Parietal lobe (tissue), 2 donors: ENCODE data around the gene FBXL19. TPM values are rescaled to one million over a fixed set of nuclear protein-coding genes. Genes with fewer than 3 reads are reported as not detected.

Source experiments
- small RNA-seq: library from RNA; depleted of rRNA; stranded (forward); fragments of <200 nt; gene quantifications from one replicate; pipeline ENCODE3, GENCODE V24; 2014; ENCODE audit warnings: low replicate concordance
- total RNA-seq: library from RNA; depleted of rRNA; stranded (reverse); fragments of >200 nt; gene quantifications from one replicate; pipeline ENCODE4 v1.2.3, GENCODE V29; 2014

Gene FBXL19, protein sequence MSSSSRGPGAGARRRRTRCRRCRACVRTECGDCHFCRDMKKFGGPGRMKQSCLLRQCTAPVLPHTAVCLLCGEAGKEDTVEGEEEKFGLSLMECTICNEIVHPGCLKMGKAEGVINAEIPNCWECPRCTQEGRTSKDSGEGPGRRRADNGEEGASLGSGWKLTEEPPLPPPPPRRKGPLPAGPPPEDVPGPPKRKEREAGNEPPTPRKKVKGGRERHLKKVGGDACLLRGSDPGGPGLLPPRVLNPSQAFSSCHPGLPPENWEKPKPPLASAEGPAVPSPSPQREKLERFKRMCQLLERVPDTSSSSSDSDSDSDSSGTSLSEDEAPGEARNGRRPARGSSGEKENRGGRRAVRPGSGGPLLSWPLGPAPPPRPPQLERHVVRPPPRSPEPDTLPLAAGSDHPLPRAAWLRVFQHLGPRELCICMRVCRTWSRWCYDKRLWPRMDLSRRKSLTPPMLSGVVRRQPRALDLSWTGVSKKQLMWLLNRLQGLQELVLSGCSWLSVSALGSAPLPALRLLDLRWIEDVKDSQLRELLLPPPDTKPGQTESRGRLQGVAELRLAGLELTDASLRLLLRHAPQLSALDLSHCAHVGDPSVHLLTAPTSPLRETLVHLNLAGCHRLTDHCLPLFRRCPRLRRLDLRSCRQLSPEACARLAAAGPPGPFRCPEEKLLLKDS
- total RNA-seq = 45.4 TPM

DNA sequence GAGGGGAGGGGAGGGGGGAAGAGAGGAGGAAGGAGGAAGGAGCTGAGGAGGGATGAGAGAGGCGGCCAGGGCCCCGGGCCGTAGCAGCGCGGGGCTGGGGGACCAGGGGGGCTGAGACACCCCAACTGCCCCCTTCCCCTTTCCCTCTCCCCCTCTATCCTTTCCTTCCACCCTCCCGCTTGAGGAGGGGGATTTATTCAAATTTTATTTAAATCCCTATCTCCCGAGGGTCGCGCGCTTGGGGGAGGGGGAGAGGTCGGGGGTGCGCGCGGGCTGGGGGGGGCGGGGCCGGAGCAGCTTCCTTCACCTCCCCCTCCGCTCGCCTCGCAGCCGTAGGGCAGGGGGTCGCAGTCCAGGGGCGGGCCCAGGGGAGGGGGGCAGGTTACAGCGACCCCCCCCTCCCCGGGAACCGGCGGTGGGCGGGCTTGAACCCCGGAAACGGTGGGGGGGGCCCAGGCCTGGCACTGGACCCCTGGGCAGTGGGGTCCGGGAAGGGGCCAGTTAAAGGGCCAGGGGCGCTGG lies at the start of gene FBXL19:
TSS of gene FBXL19 (plus strand) at position 19 of the 522 bp plus-strand sequence. CDS start 2,183 bp downstream, outside the sequence.

DNA sequence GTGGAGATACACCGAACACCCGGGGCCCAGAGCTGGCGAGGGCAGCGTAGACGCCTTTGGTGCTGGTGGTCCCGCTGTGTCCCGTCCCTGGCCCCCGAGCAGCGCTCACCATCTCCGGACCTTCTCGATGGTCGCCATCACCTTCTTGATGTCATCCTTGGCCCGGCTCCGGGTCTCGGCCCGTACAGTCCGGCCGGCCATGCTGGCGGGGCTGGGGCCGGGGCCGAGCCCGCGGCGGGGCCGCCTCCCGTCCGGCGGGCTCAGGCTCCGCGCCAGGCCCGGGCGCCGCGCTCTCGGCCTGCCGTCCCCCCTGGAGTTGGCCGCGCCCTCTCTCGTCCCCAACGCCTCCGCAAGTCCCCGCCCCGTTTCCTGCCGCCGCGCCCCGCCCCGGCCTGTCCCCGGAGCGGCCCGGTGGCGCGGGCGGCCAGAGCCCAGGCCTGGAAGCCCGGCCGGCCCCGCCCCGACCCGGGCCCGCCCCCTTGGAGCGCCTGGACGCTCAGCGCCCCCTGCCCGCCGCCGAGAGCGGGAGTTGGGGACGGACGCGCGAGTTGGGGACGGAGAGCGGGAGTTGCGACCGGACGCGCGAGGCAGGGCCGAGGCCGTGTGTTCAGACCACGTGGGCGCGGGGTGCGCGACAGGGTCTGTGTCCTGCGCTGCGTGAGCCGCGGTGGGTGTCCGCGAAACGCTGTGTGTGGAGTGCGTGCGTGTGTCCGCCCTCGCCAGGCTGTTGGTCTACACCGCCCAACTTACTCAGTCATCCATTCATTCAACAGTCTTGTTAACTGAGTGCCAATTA lies 29.4 kb upstream of the FBXL19 start, which contains the start of gene BCL7C:
TSS of gene BCL7C (minus strand) at position 334 of the 796 bp plus-strand sequence. CDS start at position 201, 133 bp downstream.

DNA sequence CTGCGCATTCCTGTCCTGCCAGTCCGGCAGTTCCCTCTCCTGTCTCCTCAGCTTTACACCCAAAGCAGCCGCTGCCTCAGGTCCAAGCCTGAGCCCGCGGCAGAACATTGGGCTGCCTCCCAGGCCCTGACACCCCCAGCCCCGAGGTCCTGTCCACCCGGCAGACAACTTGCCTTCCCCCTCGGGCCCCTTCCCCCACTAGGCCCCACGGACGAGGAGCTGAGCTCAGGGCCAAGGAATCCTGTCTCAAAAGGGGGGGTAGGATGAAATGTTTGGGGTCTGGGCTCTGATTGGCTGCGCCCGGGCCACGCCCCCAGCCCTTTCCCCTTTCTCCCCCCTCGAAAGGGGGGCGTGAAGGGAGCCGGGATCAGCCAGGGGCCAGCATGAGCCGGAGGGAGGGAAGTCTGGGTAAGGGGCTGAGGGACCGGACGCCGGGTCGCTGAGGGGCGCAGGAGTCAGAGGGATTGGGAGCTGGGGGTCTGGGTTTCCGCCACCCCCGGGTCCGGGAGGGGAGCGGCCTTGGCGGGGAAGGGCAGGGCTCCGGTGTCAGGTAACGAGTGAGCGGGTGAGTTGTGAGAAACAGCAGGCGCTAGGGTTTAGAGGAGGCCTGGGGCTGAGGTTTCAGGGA lies 27.0 kb upstream of the FBXL19 start, which contains the start of gene CTF1:
TSS of gene CTF1 (plus strand) at position 354 of the 628 bp plus-strand sequence. CDS start at position 384, 30 bp downstream.

DNA sequence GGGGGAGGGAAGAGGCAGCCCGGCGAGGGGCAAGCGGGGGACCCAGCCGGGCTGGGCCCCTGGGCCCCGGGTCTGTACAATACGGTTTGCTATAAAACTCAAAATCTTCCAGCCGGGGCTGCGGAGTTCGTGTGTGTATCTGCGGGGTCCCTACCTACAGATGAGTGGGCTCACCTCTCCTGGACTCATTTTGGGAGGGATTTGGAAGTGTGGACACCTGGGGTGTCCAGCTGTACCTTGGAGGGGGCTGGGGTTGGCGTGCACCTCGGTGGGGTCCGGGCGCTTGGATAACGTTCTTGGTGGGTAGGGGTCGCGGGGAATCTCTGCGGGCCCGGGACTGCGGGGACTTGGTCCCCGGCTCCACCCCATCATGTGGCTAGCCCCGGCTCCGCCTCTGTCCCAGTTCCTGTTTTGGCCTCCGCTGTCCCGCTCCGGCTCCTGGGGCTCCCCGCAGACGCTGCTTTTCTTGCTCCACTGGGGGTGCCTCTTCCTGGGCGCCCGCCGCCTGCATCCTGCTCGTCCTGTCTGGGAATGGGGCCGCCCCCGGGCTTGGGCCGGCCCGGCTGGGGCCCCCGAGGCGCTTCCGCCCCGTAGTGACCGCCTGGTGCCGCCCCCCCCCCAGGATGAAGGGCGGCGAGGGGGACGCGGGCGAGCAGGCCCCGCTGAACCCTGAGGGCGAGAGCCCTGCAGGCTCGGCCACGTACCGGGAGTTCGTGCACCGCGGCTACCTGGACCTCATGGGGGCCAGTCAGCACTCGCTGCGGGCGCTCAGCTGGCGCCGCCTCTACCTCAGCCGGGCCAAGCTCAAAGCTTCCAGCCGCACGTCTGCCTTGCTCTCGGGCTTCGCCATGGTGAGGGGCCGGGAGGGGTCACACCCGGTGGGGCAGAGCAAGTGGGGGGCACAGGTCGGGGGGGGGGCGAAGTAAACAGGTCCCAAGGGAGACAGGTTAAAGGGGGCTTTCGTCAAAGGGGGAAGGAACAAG lies 25.6 kb downstream of the FBXL19 start, which contains the start of gene ORAI3:
TSS of gene ORAI3 (plus strand) at position 402 of the 983 bp plus-strand sequence. CDS start at position 624, 222 bp downstream.

DNA sequence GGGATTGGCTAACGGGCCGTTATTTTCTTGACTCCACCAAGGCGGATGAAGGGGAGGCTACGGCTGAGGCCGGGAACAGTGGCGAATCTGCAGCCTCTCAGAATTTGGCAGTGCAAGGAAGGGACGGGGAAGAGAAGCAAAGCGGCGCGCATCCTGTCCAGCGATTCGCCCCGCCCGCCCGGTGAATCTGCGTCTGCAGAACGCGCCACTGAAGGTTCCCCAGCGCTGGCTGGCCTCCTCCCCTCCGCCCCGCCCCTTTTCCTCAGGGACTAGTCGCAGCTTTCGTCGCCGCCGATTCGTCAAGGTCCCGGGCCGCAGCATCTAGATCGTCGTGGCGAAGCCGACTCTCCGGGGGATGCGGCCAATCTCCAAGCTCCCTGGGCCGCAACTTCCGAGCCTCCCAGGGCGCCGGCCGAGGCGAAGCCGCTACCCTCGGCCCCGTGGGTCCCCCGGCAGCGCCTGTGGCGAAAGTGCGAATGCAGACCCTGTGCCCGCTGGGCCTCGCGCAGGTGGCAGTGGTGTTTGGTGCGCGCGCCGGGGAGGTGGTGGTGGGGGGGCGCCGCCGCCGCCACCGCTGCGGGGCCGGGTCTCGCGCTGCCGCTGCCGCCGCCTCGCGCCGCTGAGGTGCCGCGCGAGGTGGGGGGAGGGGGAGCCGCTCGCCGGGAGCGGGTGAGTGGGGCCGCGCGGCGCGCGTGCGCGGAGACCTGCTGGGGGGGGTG lies 34.2 kb downstream of the FBXL19 start, which contains the start of gene SETD1A:
TSS of gene SETD1A (plus strand) at position 299 of the 719 bp plus-strand sequence. CDS start 978 bp downstream, outside the sequence.

DNA sequence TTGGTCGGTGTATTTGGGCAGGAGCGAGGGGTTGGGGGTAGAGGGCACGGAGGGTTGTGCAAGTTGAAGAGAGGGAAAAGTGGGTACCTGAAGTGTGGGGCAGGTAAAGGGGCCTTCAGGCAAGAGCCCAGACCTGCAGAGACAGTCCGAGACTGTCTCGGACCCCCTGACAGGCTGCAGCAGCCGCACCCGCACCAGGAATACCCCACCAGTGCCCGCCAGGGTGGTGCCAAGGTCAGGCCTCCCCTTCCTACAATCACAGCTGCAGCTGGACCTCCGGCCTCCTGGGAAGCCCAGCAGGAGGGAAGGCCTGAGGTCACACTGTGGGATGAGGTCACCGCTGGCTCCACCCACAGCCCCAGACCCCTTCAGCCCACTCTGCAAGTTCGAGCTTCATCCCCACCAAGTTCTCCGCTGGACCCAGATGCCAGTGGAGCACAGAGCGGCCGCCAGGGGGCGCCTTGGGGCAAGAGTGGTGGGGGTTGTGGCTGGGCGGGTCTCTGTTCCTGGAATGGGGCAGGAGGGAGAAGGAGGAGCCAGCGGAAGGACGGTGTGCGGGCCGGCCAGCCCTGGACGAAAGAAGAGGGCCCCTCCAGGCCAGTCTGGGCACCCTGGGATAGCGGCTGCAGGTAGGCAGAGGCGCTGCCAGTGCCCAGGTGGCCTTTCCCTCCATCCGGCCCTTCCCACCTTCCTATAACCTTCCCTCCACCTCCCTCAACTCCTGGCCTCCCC lies 61.5 kb downstream of the FBXL19 start, which contains the start of gene HSD3B7:
TSS of gene HSD3B7 (plus strand) at position 539 of the 732 bp plus-strand sequence. CDS start 452 bp downstream, outside the sequence.

Small RNA genes lying within 50 kb of the gene (small RNA-seq; reads per million reads assigned to genes)
- gene AC135048.1 = not detected
- not detected for gene MIR4519
- not detected for gene MIR762

Other genes with a start within 250 kb of the FBXL19 start
- 47.3 TPM for gene SRCAP, start 224.4 kb upstream of the FBXL19 start, total RNA-seq
- 12.8 TPM for gene PHKG2, start 175.1 kb upstream of the FBXL19 start, total RNA-seq
- gene CFAP119, start 161.5 kb upstream of the FBXL19 start, total RNA-seq = 5.3 TPM
- gene RNF40, start 161.2 kb upstream of the FBXL19 start, total RNA-seq = 124 TPM
- gene ZNF629, start 136.4 kb upstream of the FBXL19 start, total RNA-seq = 18.8 TPM
- gene BCL7C, start 29.5 kb upstream of the FBXL19 start, total RNA-seq = 47.3 TPM
- 0.31 TPM for gene CTF1, start 27.0 kb upstream of the FBXL19 start, total RNA-seq
- 3.8 TPM for gene ORAI3, start 25.5 kb downstream of the FBXL19 start, total RNA-seq
- gene SETD1A, start 34.2 kb downstream of the FBXL19 start, total RNA-seq = 5.0 TPM
- 0.94 TPM for gene HSD3B7, start 61.6 kb downstream of the FBXL19 start, total RNA-seq
- gene STX1B, start 87.1 kb downstream of the FBXL19 start, total RNA-seq = 31.6 TPM
- gene STX4, start 110.0 kb downstream of the FBXL19 start, total RNA-seq = 26.3 TPM
- gene ZNF668, start 150.7 kb downstream of the FBXL19 start, total RNA-seq = 10.3 TPM
- gene ZNF646, start 150.8 kb downstream of the FBXL19 start, total RNA-seq = 20.3 TPM
- 8.1 TPM for gene PRSS53, start 165.4 kb downstream of the FBXL19 start, total RNA-seq
- 39.4 TPM for gene VKORC1, start 171.2 kb downstream of the FBXL19 start, total RNA-seq
- gene BCKDK, start 184.8 kb downstream of the FBXL19 start, total RNA-seq = 21.6 TPM
- 49.5 TPM for gene KAT8, start 194.1 kb downstream of the FBXL19 start, total RNA-seq
- not detected for gene PRSS8, start 212.2 kb downstream of the FBXL19 start, total RNA-seq
- 0.31 TPM for gene PRSS36, start 226.5 kb downstream of the FBXL19 start, total RNA-seq